Activated CD8-positive, alpha-beta memory T cell treated with anti-CD3 and anti-CD28 coated beads for 48 hours (primary cell): ENCODE measurements around the gene SEC61B.
"Not testable (repeated sequence)": the region's sequence is repeated elsewhere in the genome, so short reads cannot be mapped to it uniquely, and the experiment has no call there.

ENCODE experiments used
- DNase-seq, 3 experiments: peaks; one replicate each; pipeline ENCODE4 v3.0.0-alpha.2; 2020; ENCODE audit warnings: low read depth in 2 of 3, low spot score in 2 of 3

SEC61B gene

GRCh38 chr9:99235926-99236634 is 14.0 kb downstream of the SEC61B start:
- DNase-seq: no peak

GRCh38 chr9:99237356-99237755 is 15.3 kb downstream of the SEC61B start:
- no peak for DNase-seq

DNA sequence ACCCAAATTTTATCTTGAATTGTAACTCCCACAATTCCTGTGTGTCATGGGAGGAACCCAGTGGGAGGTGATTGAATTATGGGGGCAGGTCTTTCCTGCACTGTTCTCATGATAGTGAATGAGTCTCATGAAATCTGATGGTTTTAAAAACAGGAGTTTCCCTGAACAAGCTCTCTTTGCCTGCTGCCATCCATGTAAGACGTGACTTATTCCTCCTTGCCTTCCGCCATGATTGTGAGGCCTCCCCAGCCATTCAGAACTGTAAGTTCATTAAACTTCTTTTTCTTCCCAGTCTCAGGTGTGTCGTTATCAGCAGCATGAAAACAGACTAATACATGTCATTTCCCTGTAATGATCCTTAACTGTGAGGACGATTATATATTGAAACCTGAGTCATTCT is 15.8 kb downstream of the SEC61B start:
- not testable (repeated sequence) for DNase-seq

- no peak for DNase-seq
Measured at GRCh38 chr9:99238331-99238730, 16.2 kb downstream of the SEC61B start.

- DNase-seq: no peak
Measured at GRCh38 chr9:99239341-99240060, 17.4 kb downstream of the SEC61B start.

DNA sequence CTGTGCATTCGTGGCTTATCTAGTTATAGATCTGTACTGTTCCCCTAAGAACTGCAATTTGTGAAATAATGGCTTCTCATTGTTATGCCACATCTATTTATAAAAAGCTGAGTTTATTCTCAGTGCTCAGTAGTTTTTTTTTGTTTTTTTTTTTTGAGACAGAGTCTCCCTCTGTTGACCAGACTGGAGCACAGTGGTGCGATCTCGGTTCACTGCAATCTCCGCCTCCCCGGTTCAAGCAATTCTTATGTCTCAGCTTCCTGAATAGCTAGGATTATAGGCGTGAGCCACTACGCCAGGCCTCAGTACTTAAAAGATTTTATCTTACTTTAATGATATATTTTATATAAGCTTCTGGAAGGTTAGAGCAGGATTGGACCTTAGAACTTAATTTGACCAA is 19.0 kb downstream of the SEC61B start:
- DNase-seq: no peak

DNA sequence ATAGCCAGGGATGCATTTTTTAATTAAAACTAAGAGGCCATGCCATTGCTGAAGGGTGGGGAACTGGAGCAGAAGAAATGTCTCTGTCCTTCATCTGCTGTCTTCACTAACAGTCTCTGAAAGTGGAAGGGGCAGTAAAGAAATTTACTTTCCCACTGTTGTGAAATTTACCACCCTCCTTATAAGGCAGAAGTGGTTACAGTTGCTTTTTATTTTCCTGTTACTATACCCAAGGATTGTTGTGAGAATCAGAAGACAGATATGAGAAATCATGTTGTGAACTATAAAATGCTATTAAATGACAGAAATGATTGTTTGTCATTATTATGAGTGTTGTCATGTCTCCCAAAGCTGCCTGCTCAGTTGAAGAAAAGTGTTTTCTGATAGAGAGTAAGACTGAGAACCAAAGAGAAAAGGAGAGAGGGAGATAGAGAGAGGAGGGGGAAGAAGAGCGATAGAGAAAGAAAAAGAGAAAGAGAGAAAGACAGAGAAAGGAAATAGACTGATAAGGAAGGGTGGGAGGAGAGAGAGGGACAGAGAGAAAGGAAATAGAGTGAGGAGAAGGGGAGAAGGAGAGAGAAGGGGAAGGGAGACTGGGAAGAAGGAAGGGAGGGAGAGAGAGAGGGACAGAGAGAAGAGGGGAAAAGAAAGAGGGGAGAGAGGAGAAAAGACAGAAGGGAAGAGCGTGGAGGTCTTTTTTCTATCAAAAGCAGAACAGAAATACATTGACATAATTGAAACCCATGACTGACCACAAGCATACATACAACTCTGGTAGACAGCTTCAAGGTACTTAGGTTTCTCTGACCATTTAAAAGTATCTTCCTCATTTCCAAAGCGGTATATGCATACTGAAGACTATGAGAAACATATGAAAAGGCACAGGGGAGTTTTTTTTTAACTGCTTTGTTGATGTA is 22.5 kb downstream of the SEC61B start:
- no peak for DNase-seq

DNA sequence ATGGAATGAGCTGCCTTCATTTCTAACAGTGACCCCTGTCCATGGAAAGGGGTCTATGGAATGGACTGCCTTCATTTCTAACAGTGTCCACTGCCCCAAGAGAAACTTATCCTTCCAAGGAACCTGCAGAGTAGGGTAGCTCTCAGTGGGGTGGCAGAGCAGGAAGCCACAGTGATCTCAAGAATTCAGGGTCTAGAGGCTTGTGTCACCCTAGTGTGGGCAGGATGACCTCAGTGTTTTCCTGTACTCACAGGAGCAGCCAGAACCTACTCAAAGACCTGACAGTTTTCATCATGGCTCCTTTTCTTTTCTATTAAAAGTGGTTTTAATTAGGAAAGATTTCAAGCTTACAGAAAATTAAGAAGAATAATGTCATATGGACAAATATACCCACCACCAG is 27.5 kb downstream of the SEC61B start:
- no peak for DNase-seq

DNA sequence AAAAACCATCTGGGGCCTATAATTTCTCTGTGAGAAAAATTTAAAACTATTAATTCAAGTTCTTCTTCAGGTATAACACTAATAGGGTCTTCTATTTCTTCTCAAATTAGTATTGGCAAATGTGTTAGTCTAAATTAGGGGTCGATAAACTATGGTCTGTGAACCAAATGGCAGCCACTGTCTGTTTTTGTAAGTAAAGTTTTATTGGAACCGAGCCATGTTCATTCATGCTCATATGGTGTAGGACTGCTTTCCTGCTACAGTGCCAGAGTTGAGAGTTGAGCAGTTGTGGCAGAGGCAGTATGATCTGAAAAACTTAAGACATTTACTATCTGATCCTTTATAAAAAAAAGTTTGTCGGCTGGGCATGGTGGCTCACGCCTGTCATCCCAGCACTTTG is 29.1 kb downstream of the SEC61B start:
- no peak for DNase-seq

DNA sequence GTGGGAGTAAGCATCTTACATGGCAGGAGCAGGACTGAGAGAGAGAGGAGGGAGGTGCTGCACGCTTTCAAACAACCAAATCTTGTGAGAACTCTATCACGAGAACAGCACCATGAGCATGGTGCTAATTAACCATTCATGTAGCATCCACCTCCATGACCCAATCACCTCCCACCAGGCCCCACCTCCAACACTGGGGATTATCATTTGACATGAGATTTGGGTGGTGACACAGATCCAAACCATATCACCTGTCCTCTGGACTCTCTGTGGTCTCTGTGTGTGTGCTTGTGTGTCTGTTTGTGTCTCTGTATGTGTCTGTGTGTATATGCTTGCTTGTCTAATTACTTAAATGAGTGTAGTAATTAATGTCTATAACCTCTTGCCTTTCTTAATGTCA is 31.1 kb downstream of the SEC61B start:
- no peak for DNase-seq

- DNase-seq: peak; percentile 60 to 84 (median 75)
Measured at GRCh38 chr9:99253772-99254431, 31.8 kb downstream of the SEC61B start.

DNA sequence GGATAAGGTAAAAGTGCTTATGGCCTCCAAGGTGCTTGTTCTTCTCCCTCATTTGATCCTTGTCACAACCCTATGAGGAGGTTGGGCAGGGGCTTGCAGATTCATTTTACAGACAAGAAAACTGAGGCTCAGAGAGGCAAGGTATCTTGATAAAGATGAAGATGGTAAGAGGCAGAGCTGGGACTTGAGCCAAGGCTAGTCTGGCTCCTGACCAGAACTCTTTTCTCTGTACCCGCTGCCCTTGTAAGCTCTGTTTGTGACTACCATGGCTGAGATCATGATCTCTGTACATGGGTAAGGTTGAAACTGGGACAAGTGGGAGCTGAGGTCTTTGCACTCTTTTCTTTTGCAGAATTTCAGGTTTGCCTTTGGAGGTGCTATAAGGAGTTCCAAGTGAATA is 33.6 kb downstream of the SEC61B start:
- DNase-seq: no peak

GRCh38 chr9:99257723-99258389 is 35.8 kb downstream of the SEC61B start:
- DNase-seq: no peak

DNA sequence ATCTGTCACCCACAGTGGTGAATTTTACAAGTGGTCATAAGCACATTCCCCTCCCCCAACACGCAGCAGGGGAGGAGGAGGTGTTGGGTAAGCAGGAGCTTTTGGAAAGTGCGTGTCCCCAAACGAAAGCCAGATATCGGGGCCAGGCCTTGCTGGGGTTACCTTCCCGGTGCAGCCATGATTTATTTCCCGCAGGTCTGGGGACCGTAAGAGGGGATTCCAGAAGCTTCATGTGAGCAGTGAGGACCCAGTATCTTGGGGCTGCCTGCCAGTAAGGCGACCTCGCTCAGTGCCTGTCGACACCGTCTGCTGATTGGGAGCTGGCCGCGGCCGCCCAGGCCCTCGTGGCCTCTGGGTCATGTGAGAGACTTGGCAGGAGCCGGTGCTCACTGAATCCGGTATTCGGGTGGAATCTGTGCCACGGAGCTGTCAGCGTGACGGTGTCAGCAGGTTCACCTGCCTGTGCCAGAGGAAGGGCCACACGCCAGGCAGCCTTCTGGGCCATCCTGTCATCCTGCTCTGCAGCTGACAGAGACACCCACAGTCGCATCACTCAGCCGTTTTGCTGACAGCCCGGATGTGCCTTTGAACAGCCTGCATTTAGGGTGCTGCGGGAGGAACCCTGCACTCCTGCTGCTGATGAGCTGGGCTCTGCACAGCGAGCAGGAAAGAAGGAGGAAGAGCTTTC is 37.3 kb downstream of the SEC61B start:
- no peak for DNase-seq

DNA sequence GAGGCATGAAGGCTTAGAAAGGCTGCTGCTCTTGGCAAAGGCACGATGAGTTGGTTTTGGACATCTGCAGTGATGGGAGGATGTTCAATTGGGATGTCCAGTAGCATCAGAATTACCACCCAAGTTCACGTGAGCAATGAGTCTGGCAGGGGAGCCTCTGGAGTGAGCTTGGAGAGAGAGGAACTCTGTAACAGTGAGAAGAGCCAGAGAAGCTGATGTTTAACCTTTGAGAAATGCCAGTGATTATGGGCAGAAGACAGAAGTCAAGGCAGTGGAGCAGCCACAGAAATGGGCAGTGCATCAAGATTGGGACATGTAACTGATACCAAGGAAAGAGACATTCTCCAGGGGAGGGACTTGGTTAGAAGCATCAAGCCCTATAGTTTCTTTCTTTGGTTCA is 39.8 kb downstream of the SEC61B start:
- DNase-seq: no peak

DNA sequence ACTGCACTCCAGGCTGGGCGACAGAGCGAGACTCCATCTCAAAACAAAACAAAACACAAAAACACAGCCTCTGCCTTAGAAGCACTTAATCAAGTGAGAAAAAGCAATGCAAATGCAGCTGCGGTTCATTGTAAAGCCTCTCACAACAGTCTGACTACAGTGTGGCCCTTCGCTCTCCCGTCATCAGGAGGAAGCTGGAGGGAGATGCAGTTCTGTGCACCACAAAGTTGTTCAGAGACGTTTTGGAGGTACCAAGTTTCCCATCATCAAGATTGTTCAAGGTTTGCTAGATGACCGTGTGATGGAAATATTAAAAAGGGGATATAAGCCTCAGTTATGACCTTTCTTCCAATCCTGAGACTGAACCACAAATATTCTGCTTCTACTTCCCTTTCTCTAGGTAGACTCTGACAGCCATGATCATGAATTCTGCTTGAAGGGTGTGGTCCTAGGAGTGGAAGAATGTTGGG is 40.9 kb downstream of the SEC61B start:
- DNase-seq: no peak

GRCh38 chr9:99264070-99264680 is 42.1 kb downstream of the SEC61B start:
- no peak for DNase-seq

DNA sequence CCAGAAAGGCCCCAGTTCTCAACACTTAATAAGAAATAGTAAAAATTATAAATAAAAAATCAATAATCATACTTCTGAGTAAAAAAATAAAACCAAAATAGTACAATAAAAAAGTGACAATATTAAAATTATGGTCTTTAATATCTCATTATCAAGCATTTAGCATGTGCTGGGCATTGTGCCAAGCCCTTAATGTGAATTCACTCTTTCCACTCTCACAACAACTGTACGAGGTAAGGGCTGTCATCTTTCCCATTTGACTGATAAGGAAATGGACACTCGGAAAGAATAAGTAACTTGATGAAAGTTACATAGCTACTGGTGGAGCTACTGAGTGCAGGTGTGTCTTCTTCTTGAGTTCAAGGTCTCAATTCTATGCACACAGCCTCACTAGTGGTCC is 43.6 kb downstream of the SEC61B start:
- no peak for DNase-seq

DNA sequence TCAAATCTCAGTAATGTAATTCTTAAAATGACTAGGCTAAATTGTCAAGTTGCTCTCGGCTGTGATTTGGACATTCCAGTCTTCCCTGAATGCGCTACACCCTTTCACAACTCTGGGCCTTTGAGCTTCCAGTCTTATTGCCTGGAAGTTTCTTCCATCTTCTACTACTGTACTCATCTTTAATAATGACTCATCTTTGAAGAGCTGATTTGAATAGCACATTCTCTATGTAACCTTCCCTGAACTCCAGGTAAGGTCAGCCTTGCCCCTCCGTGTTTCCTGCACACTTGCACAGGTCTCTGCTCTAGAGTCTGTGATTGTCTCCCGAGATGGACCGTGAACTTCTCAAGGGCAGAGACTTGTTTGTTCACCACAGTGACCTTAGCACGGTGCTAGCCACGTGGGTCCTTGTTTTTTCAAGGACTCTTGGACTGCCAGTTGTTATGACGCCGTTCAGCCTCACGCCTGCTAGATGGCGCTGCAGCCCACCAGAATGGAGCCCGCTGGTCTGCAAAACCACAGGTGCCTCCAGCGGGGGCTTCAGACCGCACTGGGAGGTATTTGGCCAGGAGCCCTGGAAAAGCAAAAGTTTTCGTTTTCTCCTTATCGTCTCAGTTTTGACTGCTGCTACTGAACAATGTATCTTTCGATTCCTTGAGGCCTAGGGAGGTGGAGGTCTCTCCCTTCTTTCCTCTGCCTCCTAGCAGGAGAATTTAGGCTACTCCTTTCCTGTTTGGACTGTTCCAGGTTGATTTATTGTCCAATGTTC is 44.4 kb downstream of the SEC61B start:
- peak in 2 of 3 experiments; percentile 47 to 60 for DNase-seq
